HG03565 (cell line): ENCODE data around the gene CXCL6.

ENCODE experiments used
- ATAC-seq: cut with Tn5 transposase; IDR thresholded peaks from one replicate; pipeline ENCODE4 v1.9.1; 2021; ENCODE audit warnings: mild to moderate bottlenecking, moderate library complexity; ENCODE audit not compliant: unreplicated experiment

CXCL6 gene

DNA sequence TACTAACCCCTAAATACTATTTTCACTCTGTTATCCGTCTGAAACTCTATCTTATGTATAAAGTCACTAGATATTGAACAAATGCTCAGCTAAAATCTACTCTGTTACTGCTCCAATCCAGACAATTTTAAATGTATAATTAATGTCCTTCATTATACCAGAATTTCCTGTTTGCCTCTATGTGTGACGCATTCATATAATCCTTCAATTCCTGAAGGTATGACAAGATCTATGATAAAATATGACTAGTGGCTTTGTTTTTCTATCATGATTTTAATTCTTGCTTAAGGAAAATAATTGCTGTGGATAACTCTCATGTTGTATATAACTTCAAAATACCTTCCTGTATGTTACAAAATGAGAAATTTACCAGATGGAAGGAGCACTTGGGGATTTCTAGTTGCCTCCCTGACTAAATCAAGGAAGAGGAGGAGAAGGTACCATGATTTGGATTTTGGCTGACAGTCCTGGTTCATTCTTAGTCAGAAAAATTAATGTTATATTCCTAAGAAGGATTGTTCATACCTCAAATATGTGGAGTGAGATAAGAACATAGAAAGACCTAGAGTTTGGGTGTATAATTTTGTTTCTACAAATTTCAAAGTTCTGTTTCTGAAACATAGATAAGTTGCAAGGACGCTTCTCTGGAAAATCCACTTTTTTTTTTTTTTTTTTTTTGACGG is 4.9 kb downstream of the CXCL6 start:
- ATAC-seq, result no peak

DNA sequence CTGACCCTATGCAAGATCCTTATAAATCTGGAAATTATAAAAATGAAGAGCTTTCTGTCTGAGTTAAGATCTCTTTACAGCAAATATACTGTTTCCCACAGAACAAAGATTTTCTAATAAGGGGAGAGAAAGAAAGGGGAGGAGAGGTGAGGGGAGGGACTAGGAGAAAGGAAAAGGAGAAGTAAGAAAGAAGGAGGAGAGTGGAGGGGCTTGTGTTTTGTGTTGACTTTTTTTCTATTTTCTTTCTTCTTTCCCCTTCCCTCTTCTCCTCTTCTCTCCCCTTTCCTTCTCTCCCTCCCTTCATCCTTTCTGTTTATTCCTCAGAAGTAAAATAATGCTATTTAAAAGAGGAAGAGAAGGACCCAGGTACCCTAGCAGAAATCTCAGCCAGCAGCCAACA is 6.2 kb downstream of the CXCL6 start:
- ATAC-seq, result no peak

- no peak for ATAC-seq
Observed at GRCh38 chr4:73843369-73843768, 6.9 kb downstream of the CXCL6 start.

DNA sequence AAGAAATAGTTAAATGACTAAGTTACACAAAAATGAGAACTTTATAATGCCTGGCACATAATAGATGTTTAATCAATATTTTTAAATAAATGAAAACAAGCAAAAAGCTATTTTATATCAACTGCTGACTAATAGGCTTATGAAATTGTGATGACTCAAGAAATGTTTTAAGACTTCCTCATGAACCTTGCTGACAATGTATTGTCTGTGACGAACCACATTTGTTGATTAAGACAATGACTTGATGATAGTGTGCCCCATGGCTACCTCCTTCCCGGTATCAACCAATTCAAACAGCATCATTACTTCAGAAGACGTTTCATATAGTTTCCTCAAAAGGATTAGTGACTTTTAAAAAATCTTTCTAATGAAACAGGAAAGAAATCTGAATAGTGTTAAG is 7.9 kb downstream of the CXCL6 start:
- no peak for ATAC-seq

DNA sequence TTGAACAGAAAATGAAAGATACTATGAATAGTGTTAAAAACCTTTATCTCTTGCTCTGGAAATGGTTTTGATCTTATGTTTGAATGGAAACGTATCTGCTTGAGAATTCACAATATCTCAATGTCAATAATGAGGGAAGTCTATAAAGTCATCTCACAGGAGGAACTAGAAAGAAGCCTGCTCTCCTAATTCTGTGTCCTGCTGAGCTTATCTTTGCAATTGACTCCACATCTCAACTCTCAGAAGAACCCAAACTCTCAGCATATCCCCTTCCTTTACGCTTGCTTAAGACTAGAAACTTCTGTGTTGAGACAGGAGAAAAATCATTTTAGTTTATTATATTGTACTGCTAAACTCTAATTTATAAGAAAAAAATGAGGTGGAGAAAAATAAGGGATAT is 8.3 kb downstream of the CXCL6 start:
- ATAC-seq, result no peak

DNA sequence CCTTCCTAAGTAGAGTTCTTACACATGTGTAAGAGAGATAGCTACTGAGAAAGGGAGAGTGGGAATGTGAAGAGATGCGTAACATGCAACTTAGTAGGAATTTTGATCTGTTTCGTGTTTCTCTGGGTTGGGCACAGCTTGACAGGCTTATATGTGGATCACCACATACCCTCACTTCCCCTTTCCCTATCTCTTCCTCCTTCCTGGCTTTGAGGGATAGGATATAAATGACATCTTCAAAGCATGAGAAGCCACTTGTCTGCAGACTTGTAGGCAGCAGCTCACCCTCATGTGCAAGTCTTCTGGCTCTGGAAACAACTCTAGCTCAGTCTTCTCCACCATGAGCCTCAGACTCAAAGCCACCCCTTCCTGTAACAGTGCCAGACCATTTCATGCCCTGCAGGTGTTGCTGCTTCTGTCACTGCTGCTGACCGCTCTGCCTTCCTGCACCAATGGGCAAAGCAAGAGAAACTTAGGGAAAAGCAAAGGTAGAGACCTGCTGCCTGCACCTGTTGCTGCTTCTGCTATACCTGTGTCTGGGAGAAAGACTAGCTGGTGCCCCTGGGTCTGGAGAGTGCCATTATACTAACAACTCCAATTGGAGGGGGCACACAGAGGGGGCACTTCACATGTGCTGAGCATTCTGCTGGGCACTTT is 11.2 kb downstream of the CXCL6 start:
- no peak for ATAC-seq

- no peak for ATAC-seq
Observed at GRCh38 chr4:73848183-73848777, 11.8 kb downstream of the CXCL6 start.

DNA sequence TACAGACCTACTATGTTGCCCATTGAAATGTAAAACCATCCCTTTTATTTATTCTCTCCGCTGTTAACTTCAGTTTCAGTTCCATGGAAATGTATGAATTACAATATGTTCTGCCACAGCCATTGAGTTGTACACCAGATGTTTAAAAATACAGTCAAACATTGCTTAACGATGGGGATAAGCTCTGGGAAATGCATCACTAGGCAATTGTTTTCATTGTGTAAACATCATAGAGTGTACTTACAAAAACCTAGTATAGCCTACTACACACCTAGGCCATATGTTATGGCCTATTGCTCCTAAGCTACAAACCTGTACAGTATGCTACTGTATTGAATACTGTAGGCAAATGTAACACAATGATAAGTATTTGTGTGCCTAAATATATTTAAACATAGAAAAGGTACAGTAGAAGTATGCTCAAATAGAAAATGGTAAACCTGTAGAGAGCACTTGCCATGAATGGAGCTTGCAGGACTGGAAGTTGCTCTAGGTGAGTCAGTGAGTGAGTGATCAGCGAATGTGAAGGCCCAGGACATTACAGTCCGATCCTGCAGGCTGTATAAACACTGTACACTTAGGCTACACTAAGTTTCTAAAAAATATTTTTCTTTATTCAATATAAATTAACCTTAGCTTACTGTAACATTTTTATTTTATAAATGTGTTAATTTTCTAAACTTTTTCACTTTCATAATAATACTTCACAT is 13.9 kb downstream of the CXCL6 start:
- ATAC-seq, result no peak

- no peak for ATAC-seq
Observed at GRCh38 chr4:73851293-73851692, 14.8 kb downstream of the CXCL6 start.

GRCh38 chr4:73852771-73853170 is 16.3 kb downstream of the CXCL6 start:
- ATAC-seq, result no peak

- no peak for ATAC-seq
Observed at GRCh38 chr4:73853246-73853704, 16.8 kb downstream of the CXCL6 start, which contains the start of gene PF4V1. PF4V1 (plus strand) TSS chr4:73853296; CDS start chr4:73853363, 67 bp downstream.

- no peak for ATAC-seq
Observed at GRCh38 chr4:73853718-73854473, 17.4 kb downstream of the CXCL6 start.

DNA sequence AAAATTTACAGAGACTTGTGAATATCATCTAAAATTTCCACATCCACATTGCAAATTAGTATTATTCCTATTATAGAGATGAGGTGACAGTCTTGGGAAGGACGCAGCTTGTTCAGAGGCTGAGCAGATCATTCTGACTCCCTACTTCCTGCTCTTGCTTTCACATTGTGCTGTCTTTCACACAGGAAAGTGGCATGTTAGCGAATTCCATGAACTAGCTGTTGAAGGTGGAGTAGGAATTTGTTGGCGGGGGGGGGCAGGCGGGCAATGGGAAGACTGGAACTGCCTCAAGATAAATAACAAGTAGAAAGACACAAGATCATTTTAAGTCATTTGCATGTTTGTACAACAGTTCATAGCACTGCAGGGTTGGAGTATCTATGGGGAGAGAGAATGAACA is 18.9 kb downstream of the CXCL6 start:
- ATAC-seq, result no peak

- ATAC-seq, result no peak
Observed at GRCh38 chr4:73856518-73856917, 20.0 kb downstream of the CXCL6 start.

GRCh38 chr4:73859614-73860088 is 23.2 kb downstream of the CXCL6 start:
- ATAC-seq, result no peak

DNA sequence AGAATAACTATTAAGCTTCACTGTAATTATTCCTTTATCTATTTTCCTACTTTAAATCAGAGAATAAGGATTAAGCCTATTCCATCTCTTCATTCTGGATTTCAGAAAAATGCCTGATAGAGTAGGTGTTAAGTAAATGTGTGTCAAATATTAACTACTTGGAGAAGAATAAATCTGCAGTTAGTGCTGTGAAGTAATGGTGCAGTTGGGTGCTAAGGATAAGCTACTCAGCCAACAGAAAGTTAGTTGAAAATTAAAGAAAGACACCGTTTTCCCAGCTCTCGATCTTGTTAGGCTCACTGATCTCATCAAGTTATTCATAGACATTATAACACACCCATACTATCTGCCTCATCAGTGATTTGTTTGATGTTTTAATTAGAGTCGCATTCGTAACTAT is 23.7 kb downstream of the CXCL6 start:
- no peak for ATAC-seq

- no peak for ATAC-seq
Observed at GRCh38 chr4:73860917-73861316, 24.4 kb downstream of the CXCL6 start.

DNA sequence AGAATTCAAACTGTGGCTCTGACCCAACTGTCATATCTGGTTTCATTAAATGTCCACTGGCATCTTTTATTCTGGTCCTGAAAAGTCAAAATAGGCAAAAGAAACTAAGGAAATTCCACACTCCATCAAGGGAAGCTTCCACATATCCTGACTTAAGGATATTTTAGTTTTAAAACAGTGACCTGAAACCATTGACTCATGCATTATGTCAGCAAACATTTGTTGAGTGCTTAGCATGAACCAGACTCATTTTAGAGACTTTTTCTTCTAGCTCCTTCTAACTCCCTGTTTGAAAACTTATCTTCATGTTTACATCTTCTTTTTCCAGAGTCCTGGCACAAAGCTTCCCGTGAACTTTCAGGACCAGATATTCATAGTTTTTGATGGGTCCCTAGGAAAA is 25.8 kb downstream of the CXCL6 start:
- ATAC-seq, result no peak

DNA sequence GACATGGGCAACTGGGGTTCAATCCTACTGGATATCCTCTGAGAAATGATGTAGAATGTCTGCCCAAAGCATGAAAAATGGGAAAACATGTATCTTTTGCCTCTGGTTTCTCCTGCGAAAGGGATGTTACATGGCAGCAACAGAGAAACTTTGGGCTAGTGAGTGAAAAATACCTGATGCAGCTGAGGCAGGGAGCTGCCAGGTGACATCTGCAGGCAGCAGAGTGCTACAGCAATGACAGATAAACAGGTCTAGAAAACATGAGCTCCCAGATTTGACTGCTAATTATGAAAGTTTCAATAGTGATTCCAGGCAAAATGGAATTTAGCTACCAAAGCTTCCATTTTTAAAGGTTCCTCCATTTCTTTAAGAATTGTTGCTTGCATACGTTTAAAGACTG is 27.9 kb downstream of the CXCL6 start:
- ATAC-seq, result no peak

GRCh38 chr4:73864961-73865360 is 28.5 kb downstream of the CXCL6 start:
- no peak for ATAC-seq
